Vagina (tissue), 2 donors: Measurements from ENCODE around the gene BTBD8.

Experiments used
- POLR2A ChIP-seq, 2 donors: fragments of 450-650 bp; IDR thresholded peaks; one replicate each; pipeline ENCODE4 v1.6.1; 2017; ENCODE audit warnings: antibody characterized with exemption in 2 of 2, mild to moderate bottlenecking in 2 of 2, moderate library complexity in 2 of 2
- POLR2AphosphoS5 ChIP-seq, 2 donors: sonication (generic); formaldehyde crosslinking; IDR thresholded peaks; one replicate each; pipeline ENCODE4 v1.9.0; 2017; ENCODE audit warnings: antibody characterized with exemption in 2 of 2, mild to moderate bottlenecking in 2 of 2, low read depth in 1 of 2; ENCODE audit not compliant: insufficient read depth in 1 of 2
- TF ChIP-seq, protein P1 (sequence below), 3 experiments: fragments of 450-650 bp in 2 of 3; fragments of 200-600 bp in 1 of 3; sonication (generic) in 1 of 3; IDR thresholded peaks; one replicate each; pipeline ENCODE4 v1.5.1; 2017 to 2019; ENCODE audit warnings: antibody characterized with exemption in 3 of 3, mild to moderate bottlenecking in 2 of 3, moderate library complexity in 2 of 3

DNA sequence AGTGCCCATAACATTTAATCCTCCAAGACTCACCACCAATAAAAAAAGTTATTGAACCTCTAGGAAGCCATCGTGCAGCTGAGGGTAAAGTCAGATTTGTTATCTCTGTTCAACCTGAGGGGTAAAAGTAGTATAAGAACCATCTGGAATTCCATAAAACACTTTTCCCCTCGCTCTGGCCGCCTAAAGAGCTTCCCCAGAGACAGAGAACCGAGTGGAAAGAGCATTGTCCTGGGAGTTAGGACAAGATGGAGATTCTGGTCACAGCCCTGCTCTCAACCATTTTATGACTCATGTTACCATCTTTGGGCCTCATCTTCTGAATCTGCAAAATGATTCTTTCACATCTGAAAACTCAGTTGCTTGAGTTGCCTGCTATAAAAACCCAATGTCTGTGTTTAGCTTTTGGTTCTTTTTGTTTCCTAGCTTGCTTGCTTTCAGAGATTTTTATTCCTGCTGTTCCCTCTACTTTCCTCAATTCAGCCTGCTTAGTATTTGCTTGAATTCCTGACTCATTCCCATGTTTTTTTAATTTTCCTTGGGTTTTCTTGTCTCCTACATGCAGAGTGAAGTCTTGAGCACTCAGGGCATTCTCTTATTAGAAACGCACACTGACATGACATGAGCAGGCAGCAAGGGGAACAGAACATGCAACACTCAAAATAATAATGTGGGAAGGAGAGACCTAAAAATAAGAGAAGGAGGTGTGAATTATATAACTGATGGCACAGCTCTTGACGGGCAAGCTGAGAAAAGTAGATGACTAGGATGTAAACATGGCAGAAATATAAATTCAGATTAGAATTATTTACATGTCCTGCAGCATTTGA, 48.6 kb upstream of the BTBD8 start:
- TF ChIP-seq, protein P1, sequence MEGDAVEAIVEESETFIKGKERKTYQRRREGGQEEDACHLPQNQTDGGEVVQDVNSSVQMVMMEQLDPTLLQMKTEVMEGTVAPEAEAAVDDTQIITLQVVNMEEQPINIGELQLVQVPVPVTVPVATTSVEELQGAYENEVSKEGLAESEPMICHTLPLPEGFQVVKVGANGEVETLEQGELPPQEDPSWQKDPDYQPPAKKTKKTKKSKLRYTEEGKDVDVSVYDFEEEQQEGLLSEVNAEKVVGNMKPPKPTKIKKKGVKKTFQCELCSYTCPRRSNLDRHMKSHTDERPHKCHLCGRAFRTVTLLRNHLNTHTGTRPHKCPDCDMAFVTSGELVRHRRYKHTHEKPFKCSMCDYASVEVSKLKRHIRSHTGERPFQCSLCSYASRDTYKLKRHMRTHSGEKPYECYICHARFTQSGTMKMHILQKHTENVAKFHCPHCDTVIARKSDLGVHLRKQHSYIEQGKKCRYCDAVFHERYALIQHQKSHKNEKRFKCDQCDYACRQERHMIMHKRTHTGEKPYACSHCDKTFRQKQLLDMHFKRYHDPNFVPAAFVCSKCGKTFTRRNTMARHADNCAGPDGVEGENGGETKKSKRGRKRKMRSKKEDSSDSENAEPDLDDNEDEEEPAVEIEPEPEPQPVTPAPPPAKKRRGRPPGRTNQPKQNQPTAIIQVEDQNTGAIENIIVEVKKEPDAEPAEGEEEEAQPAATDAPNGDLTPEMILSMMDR (IDR thresholded peaks at IDR 0.05), result no peak
- TF ChIP-seq POLR2A (IDR thresholded peaks at IDR 0.05) (no peak), POLR2AphosphoS5 (IDR thresholded peaks at IDR 0.05; ENCODE audit: insufficient read depth in 1 of 2, low read depth in 1 of 2) (no peak)
